Ascending aorta (tissue), 2 donors: ENCODE results near the gene TMEM164. TPM values are rescaled to one million over a fixed set of nuclear protein-coding genes. Genes with fewer than 3 reads are reported as not detected.

Experiments used
- DNase-seq, 2 donors: peaks; one replicate each; pipeline ENCODE4 v3.0.0-alpha.2; 2019; ENCODE audit warnings: low spot score in 2 of 2
- H3K27ac ChIP-seq, 2 donors: fragments of 200-600 bp; sonication (generic); one replicate each; pipeline ENCODE4 v1.5.1; 2016 to 2017; ENCODE audit warnings: mild to moderate bottlenecking in 1 of 2
- H3K27me3 ChIP-seq: fragments of 200-600 bp; sonication (generic); one replicate; pipeline ENCODE4 v1.5.1; 2017
- H3K36me3 ChIP-seq, 2 donors: fragments of 200-600 bp; sonication (generic); one replicate each; pipeline ENCODE4 v1.5.1; 2016
- H3K4me1 ChIP-seq, 2 donors: fragments of 200-600 bp; sonication (generic); one replicate each; pipeline ENCODE4 v1.5.1; 2016 to 2017; ENCODE audit warnings: mild to moderate bottlenecking in 1 of 2
- H3K4me3 ChIP-seq, 2 donors: fragments of 200-600 bp; sonication (generic); one replicate each; pipeline ENCODE4 v1.5.1; 2016 to 2017; ENCODE audit warnings: mild to moderate bottlenecking in 1 of 2
- H3K9me3 ChIP-seq, 2 donors: fragments of 200-600 bp; sonication (generic); one replicate each; pipeline ENCODE4 v1.5.1; 2016
- intact Hi-C: fragments of 100-400 bp; cut with DNase I; formaldehyde crosslinking; loops from one replicate; pipeline ENCODE4 v1.15.1; 2023
- total RNA-seq: library from RNA; depleted of rRNA; stranded (reverse); fragments of >200 nt; gene quantifications from one replicate; pipeline ENCODE4 v1.1.0, GENCODE V29; 2016
- TF ChIP-seq, protein P1 (sequence below), 3 experiments: fragments of 200-600 bp in 2 of 3; fragments of 450-650 bp in 1 of 3; sonication (generic) in 2 of 3; IDR thresholded peaks; one replicate each; pipeline ENCODE4 v1.5.1; 2016 to 2019; ENCODE audit warnings: antibody characterized with exemption in 3 of 3, mild to moderate bottlenecking in 1 of 3, moderate library complexity in 1 of 3

The TMEM164 gene
- total RNA-seq, 1 donor from 2014 or later: 15.0 TPM

DNA sequence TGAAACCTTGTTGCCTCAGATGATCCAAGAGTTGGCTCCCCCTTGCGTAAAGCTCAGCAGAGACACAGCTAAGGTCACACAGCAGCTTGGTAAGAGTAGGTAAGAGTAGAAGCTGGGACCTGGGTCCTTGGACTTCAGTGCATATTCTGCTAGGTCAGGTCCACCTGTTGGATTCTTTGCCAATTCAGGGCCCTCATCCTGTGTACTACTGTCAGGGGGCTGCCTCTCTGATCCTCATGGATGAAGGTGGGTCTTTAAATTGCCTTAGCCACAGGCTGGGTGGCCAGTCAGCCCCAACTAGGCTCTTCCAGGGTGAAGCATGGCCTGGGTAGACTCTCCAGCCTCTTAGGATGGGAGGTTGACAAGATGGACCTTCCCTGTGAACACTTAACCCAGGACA is 159.2 kb downstream of the TMEM164 start:
- intact Hi-C loops: loop anchor here (5.0 kb wide), 1 partner anchor 155 kb away; the partner anchor contains the start of gene AMMECR1

DNA sequence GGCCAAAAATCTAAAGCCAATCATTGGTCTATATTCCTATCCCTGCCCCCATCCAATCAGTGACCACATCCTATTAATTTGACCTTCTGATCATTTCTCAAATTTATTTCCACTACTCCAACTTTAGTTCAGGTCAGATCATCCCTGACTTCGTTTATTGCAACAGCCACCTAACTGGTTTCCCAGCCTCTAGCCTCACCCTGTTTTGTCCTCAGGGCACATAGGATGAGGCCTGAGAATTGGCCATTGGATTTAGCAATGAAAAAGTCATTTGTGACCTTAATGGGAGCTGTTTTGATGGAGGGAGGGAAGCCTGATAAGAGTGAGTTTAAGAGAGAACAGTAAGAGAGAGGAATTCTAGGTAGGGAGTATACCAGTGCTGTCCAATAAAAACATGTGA is 160.0 kb downstream of the TMEM164 start:
- TF ChIP-seq, protein P1, sequence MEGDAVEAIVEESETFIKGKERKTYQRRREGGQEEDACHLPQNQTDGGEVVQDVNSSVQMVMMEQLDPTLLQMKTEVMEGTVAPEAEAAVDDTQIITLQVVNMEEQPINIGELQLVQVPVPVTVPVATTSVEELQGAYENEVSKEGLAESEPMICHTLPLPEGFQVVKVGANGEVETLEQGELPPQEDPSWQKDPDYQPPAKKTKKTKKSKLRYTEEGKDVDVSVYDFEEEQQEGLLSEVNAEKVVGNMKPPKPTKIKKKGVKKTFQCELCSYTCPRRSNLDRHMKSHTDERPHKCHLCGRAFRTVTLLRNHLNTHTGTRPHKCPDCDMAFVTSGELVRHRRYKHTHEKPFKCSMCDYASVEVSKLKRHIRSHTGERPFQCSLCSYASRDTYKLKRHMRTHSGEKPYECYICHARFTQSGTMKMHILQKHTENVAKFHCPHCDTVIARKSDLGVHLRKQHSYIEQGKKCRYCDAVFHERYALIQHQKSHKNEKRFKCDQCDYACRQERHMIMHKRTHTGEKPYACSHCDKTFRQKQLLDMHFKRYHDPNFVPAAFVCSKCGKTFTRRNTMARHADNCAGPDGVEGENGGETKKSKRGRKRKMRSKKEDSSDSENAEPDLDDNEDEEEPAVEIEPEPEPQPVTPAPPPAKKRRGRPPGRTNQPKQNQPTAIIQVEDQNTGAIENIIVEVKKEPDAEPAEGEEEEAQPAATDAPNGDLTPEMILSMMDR (IDR thresholded peaks at IDR 0.05): no peak
- no peaks in the 10 kb centered on the region for H3K27me3 ChIP-seq
- intact Hi-C loops: loop anchor here (5.0 kb wide), 1 partner anchor 154 kb away; the partner anchor contains the start of gene AMMECR1
- no peaks in the 10 kb centered on the region for H3K36me3 ChIP-seq
- peaks cover 0 to 2% of the 10 kb centered on the region in 2 donors for H3K4me1 ChIP-seq
- no peaks in the 10 kb centered on the region for H3K9me3 ChIP-seq
- H3K4me3 ChIP-seq: no peak overlapping the region
- no peak overlapping the region for H3K27ac ChIP-seq
- no peak for DNase-seq

More for the DNA sequence above, 159.2 kb downstream of the TMEM164 start:
- Histone ChIP-seq H3K27ac (no peak overlapping the region), H3K4me3 (no peak overlapping the region), H3K4me1 (peaks cover 0 to 2% of the 10 kb centered on the region in 2 donors), H3K36me3 (no peaks in the 10 kb centered on the region), H3K27me3 (no peaks in the 10 kb centered on the region), H3K9me3 (no peaks in the 10 kb centered on the region)
- DNase-seq: no peak
- TF ChIP-seq, protein P1 (IDR thresholded peaks at IDR 0.05): no peak

DNA sequence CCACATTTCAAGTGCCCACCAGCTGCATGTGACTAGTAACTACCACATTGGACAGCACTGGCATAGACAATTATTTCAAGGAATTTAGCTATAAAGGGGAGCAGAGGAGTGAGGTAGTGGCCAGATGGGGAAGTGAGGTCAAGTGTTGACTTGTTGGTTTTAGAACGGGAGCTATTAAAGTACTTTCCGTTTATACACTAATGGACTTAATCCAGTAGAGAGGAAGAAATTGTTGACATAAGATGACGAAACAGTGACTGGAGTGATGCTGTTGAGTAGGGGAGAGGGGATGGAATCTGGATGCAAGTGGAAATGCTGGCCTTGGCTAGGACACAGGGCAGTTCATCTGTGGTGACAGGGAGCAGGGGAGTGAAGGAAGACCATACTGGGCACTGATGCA is 160.6 kb downstream of the TMEM164 start:
- H3K4me3 ChIP-seq: no peak overlapping the region
- H3K27ac ChIP-seq: no peak overlapping the region
- intact Hi-C loops: loop anchor here (5.0 kb wide), 1 partner anchor 154 kb away; the partner anchor contains the start of gene AMMECR1
- H3K36me3 ChIP-seq: no peaks in the 10 kb centered on the region
- H3K4me1 ChIP-seq: peaks cover 0 to 2% of the 10 kb centered on the region in 2 donors
- TF ChIP-seq, protein P1 (IDR thresholded peaks at IDR 0.05): no peak
- no peak for DNase-seq
- H3K27me3 ChIP-seq: no peaks in the 10 kb centered on the region
- H3K9me3 ChIP-seq: no peaks in the 10 kb centered on the region

DNA sequence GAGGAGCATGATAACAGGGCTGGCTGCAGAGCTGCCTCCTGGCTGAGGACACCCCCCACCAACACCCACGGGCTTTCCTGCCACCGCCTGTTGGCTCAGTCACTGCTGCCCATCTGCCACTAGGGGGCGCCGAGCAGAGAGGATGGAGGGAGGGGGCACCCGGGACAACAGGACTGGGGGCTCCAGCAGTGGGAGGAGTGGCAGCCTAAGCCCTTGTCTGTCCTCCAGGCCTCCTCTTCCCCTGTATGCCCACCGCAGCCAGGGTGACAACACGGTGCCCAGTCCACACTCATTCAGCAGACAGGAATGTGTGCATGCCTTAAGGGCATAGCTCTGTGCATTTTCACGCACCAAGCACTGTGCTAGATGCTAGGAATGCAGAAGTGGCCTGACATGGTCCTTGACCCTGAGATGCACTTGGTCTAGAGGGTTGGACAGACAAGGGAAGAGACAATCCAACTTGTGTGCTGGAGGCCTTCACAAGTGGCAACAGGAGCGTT is 165.1 kb downstream of the TMEM164 start:
- TF ChIP-seq, protein P1 (IDR thresholded peaks at IDR 0.05): peak; percentile 28 to 51 (median 29)
- no peak overlapping the region for H3K27ac ChIP-seq
- H3K4me1 ChIP-seq: no peaks in the 10 kb centered on the region
- intact Hi-C loops: no loop called here
- DNase-seq: no peak
- H3K27me3 ChIP-seq: no peaks in the 10 kb centered on the region
- H3K4me3 ChIP-seq: no peak overlapping the region
- no peaks in the 10 kb centered on the region for H3K36me3 ChIP-seq
- no peaks in the 10 kb centered on the region for H3K9me3 ChIP-seq

DNA sequence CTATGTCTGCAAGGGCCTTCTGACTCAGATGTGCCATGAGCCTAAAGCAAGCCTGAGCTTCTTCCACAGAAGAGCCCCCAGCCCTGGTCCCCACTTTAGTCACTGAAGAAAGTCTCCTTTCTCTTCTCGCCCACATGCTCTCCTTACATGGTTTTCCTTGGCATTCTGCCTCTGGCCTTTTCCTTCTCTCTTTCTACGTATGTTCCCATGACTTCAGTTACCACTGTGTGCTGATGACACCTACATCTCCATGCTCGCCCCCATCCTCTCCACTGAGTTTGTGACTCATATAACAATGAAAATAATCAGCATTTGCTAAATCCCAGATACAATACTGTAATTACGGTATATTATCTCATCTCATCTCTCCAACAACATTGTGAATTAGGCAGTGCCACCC is 165.7 kb downstream of the TMEM164 start:
- TF ChIP-seq, protein P1 (IDR thresholded peaks at IDR 0.05): no peak
- no peak for DNase-seq
- intact Hi-C loops: no loop called here
- H3K36me3 ChIP-seq: no peaks in the 10 kb centered on the region
- no peaks in the 10 kb centered on the region for H3K27me3 ChIP-seq
- no peaks in the 10 kb centered on the region for H3K9me3 ChIP-seq
- H3K4me3 ChIP-seq: no peak overlapping the region
- H3K27ac ChIP-seq: no peak overlapping the region
- no peaks in the 10 kb centered on the region for H3K4me1 ChIP-seq

DNA sequence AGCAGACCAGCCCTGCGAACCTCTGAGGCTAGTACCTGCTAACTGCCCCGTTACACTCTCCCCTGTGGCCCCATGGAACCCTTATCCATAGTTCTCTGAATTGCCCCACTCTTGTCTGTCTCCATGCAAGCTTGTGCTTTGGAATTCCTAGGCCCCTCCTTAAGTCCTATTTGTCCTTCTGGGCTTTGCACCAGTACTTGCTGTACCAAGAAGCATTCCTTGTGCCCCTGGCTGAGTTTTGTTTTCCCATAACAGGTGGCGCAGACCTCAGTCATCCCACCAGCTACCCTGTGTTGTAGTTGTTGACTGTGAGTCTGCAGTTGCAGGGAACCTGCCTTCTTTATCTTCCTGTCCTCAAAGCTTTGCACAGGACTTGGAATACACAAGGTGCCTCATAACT is 167.1 kb downstream of the TMEM164 start:
- Histone ChIP-seq H3K36me3 (no peaks in the 10 kb centered on the region), H3K9me3 (no peaks in the 10 kb centered on the region), H3K27me3 (no peaks in the 10 kb centered on the region), H3K4me3 (no peak overlapping the region), H3K27ac (no peak overlapping the region), H3K4me1 (no peaks in the 10 kb centered on the region)
- intact Hi-C loops: no loop called here
- no peak for DNase-seq
- TF ChIP-seq, protein P1 (IDR thresholded peaks at IDR 0.05): no peak
